Ramos (cell line): ENCODE results near the gene G6PC3.
"Not testable (repeated sequence)": the region's sequence is repeated elsewhere in the genome, so short reads cannot be mapped to it uniquely, and the experiment has no call there.

Experiments
- in situ Hi-C: fragments of 300-500 bp; cut with MboI; formaldehyde crosslinking; loops from one replicate; pipeline ENCODE4 v1.14.3; 2022; ENCODE audit warnings: low sequenced_read_pairs; ENCODE audit not compliant: unreplicated experiment

Gene G6PC3

GRCh38 chr17:44101858-44102257, 31.3 kb downstream of the G6PC3 start:
- in situ Hi-C loops = not testable (repeated sequence)

DNA sequence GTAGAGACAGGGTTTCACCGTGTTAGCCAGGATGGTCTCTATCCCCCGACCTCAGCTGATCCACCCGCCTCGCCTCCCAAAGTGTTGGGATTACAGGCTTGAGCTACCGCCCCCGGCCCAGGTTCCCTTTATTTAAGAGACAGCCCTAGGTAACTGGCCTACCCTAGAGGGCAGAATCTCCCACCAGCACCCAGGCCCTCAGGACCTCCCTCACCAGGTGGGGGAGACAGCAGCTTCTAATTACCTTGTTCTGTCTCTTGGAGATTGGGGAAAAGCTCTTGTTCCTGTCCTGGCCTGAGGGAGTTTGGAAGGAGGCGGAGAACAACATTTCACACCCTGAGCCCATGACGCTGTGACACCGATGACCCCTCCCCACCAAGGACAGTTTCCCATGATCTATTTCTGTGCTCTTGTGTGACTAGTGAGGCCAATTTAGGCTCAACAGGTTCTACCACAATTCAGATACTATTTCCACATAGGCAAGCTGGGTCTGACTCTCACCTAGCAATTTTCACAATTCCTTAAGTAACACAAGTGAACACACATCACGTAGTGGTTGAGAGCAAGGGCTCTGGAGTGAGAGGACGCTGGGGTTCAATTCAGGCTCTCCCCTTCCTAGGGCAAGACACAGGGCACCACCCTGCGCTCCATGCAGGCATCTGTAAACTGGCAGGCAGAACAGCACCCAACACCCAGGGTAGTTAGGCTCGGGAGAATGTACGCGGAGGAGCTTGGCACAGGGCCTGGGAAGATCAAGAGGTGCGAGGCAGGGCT, 32.5 kb downstream of the G6PC3 start:
- in situ Hi-C loops = no loop called here

GRCh38 chr17:44105483-44105882, 34.9 kb downstream of the G6PC3 start:
- in situ Hi-C loops = no loop called here

GRCh38 chr17:44105941-44106340, 35.4 kb downstream of the G6PC3 start:
- in situ Hi-C loops = no loop called here

- in situ Hi-C loops = no loop called here
These were observed 36.3 kb downstream of the G6PC3 start for GRCh38 chr17:44106801-44107200.

GRCh38 chr17:44108440-44109311, 38.1 kb downstream of the G6PC3 start:
- in situ Hi-C loops = no loop called here

- in situ Hi-C loops = no loop called here
These were observed 38.7 kb downstream of the G6PC3 start for GRCh38 chr17:44109312-44109630.

GRCh38 chr17:44110011-44110686, 39.6 kb downstream of the G6PC3 start:
- in situ Hi-C loops = no loop called here

GRCh38 chr17:44110823-44111633, 40.5 kb downstream of the G6PC3 start:
- in situ Hi-C loops = no loop called here

GRCh38 chr17:44111777-44112176, 41.2 kb downstream of the G6PC3 start:
- in situ Hi-C loops = no loop called here

DNA sequence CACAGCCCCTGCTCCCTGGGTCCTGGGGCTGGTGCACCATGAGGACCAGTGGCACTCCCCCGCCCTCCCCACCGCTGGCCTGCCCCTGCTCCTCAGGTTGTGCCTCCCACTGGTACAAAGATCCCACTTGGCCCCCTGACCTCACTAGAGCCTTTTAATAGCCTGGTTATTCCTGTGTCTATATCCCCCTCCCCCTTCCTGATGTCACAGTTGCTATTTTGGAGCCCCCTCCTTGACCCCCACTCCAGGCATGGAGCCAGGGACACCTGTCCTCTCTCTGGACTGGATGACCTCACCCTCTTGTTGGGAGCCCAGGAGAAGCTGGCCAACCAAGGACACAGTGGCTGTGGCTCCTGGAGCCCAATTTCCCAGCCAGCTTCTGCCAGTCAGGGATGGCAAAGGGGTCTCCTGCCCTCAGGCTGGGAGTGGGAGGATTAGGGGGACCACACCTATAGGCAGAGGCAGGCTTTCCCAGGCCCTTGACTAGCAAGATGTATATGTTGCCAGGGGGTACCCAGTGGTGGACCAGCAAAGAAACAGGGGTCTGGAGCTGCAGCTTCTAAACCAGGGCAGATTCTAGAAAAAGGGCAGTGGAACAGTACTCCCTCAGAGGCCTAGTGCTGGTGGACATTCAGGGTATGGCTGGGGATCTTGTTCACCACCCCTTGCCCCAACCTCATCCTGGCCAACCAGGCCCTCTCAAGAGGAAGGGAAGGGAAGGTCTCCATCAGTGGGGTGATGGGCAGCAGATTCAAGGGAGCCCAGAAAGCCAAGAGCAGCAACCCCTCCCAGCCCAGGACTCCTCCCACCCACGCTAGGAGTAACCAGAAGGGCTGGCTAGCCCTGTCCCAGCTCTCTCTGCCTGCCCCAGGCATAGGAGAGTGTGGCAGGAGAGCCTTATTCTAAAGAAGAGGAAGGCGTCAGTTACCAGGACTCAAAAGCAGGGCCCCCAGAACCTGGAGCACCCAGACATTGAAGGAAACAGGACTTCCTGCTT, 42.0 kb downstream of the G6PC3 start:
- in situ Hi-C loops = no loop called here

DNA sequence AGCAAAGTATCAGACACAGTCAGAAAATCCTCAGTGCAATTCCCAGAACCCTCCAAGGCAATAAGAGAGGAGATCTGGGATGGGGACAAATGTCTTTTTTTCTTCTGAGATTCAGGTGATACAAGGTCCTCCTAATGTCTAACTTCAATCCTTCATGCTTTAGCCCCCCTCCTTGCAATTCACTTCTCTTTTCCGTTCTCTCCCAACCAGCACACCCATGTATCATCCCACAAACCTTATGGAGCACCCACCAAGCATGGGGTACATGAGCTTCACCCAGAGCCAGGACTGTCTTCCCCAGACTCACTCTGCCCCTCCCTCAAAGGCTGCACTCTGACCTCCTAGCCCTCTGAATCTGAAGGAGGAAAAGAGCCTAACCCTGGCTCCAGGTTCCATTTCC, 42.8 kb downstream of the G6PC3 start:
- in situ Hi-C loops = no loop called here

- in situ Hi-C loops = no loop called here
These were observed 43.6 kb downstream of the G6PC3 start for GRCh38 chr17:44113868-44114840.

DNA sequence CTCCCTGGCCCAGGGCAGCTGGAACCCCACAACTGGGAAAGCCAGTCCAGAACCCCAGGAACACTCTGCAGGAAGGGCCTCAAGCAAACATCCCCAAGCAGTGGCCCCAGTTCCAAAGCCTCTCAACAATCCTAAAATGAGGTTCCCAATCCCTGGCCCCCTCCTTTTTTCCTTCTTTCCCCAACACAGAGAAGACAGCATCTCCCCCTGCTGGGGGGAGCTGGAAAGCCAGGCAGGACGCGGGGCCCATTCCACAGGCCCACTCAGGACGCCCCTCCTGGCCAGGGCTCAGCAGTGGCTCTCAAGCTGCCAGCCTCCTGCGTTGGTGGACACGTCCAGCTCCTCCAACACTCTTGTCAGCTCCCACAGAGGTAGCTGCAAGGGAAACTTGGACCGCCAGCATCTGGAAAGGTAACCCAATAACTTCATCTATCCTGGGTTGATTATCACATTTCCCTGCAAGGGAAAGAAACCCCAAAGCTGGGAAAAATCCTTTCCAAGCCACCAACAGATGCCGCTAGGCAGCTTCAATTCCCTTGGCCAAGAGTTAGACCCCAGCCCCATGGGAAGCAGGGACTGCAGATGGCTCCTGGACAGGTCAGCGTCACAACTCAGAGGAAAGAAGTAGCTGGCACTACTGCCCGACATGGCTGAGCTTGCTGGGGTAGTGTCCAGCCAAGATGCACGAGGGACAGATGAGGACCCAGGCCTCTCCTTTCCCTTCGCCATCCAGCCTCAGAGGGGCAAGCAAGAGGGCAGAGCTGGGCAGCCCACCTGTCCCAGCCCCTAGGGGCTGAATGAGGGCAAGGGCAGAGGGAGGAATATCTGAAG, 45.3 kb downstream of the G6PC3 start:
- in situ Hi-C loops = no loop called here

DNA sequence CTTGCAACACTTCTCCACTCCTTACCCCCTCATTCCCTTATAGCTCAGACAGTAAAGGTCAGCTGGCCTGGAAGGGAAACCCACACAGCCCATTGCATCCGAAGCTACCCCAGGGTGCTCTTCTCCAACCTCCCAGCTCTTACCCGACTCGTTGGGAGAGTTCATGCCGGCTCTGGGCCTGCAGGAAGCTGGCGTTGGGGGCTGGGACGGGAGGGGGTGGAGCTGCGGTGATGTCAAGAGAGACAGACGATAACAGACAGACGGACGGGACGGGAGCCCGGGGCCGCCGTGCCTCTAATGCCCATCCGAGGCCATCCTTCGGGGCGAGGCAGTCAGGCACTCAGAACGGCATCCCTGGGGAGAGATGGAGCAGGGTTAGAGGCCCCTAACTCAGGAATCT, 46.8 kb downstream of the G6PC3 start:
- in situ Hi-C loops = no loop called here

GRCh38 chr17:44118427-44119050, 48.0 kb downstream of the G6PC3 start:
- in situ Hi-C loops = no loop called here

DNA sequence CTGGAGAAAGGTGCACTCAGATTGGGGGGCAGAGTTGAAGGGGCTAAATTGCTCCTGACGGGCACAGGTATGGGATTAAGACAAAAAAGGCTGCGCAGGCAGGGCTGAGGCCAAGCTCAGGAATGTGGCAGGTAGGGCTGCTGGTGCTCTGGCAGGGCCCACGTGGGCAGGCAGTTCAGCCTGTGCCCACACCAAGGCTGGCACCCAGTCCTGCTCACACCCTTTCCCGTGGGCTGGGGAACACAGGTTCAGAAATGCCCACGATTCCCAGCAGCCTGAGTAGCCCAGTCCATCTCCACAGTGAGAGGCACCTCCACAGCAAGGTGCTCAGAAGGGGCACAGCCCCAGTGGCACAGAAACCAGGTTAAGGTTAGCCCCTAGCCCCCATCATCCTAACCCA, 48.5 kb downstream of the G6PC3 start:
- in situ Hi-C loops = no loop called here
